Liver (tissue), 3 donors: Measurements from ENCODE around the gene ALCAM.

ENCODE experiments used
- ATF3 ChIP-seq: IDR thresholded peaks from 2 replicates; pipeline ENCODE4 v1.6.1; 2016; ENCODE audit warnings: antibody characterized with exemption
- CTCF ChIP-seq: fragments of 150-350 bp; IDR thresholded peaks from 2 replicates; pipeline ENCODE4 v1.5.1; 2017; ENCODE audit warnings: improper control_type of control experiment, low read depth, low read length; ENCODE audit not compliant: missing input control
- TAF1 ChIP-seq: conservative IDR thresholded peaks from 2 replicates; pipeline ENCODE4 v1.6.1; 2016; ENCODE audit warnings: antibody characterized with exemption, mild to moderate bottlenecking
- donor health status: healthy.
- donor health status: healthy.

- no peak for TF ChIP-seq CTCF
- TF ChIP-seq ATF3 = no peak
- no peak for TF ChIP-seq TAF1
Measured at GRCh38 chr3:105502333-105502732, 135.6 kb downstream of the ALCAM start.
